AG04450 (cell line): ENCODE measurements around the gene DNAJC5G. TPM values are rescaled to one million over a fixed set of nuclear protein-coding genes. Genes with fewer than 3 reads are reported as not detected.
"Not testable (repeated sequence)": the region's sequence is repeated elsewhere in the genome, so short reads cannot be mapped to it uniquely, and the experiment has no call there.

ENCODE experiments used
- CTCF ChIA-PET: fragments of 300-600, 350-600 bp; formaldehyde crosslinking; extraction: SDS; loops from one replicate; lab custom pipeline; 2022; ENCODE audit warnings: antibody characterized with exemption, inconsistent platforms; lab: Charles Lee
- POLR2A ChIA-PET: fragments of 350-600 bp; formaldehyde crosslinking; extraction: SDS; loops from one replicate; lab custom pipeline; 2021; ENCODE audit warnings: antibody characterized with exemption, inconsistent platforms; lab: Yijun Ruan, JAX
- DNase-seq: peaks from one replicate; pipeline ENCODE4 v3.0.0-alpha.2; 2011; ENCODE audit warnings: low read depth, low spot score
- H3K27ac ChIP-seq: one replicate; pipeline ENCODE4 v1.5.1; 2012; ENCODE audit warnings: low read depth, low read length, control low read depth
- H3K27me3 ChIP-seq: one replicate; pipeline ENCODE4 v1.6.0; 2012; ENCODE audit warnings: low read length; ENCODE audit not compliant: control insufficient read depth, insufficient read depth
- H3K4me3 ChIP-seq: 2 replicates; pipeline ENCODE4 v1.5.1; 2011; ENCODE audit warnings: mild to moderate bottlenecking, low read depth, low read length, control low read depth
- H3K9me3 ChIP-seq: 2 replicates; pipeline ENCODE4 v1.5.1; 2012; ENCODE audit warnings: low read length; ENCODE audit not compliant: control insufficient read depth, insufficient read depth
- CTCF ChIP-seq: IDR thresholded peaks from 2 replicates; pipeline ENCODE4 v1.5.1; 2011; ENCODE audit warnings: low read depth, low read length, control low read depth, inconsistent platforms
- polyA plus RNA-seq: library from polyadenylated mRNA; depleted of rRNA; stranded (reverse); fragments of >200 nt; gene quantifications from 2 replicates; pipeline ENCODE4 v1.2.3, GENCODE V29; 2011

The DNAJC5G gene
- polyA plus RNA-seq, 1 experiment: not detected

DNA sequence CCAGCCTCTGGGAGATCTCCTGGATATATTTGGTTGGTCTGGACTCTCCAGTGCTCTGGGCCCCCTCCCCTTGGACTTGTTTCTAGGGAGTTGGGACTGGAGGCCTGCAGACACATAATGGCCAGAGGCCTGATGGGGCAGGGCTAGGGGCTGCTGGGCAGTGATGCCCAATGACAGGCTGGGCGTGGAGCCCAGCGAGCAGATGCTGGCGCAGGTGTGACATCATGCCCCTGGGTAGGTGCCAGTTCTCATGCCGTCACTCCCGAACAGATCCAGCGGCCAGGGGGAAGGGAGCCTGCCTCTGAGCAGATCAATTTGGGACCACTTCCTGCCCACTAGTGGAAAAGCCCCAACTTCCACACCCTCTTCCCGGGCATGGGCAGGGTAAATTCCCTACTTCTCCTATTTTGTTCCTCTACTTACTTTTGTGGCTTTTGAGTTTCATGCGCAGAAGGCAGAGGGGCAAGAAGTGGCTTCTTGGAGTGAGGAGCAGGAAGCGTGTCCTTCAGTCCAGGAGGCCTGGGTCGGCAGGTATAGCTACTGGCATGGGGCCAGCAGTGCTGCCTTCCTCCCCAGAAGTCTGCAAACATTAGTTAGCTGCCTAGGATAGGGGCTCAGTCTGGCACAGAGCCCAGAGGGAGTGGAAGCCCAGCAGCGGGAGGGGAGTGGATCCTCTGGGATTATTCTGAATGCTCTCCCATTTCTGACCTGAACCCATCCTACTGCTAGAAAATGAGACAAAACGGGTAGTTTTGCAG, 41.6 kb downstream of the DNAJC5G start:
- no peak overlapping the region for H3K4me3 ChIP-seq
- no peaks in the 10 kb centered on the region for H3K27me3 ChIP-seq
- CTCF ChIA-PET: interaction anchor here (1.4 to 3.0 kb wide), 2 partner anchors 13 to 63 kb away, joined by 4 to 19 read pairs; no protein-coding TSS in a partner anchor
- H3K27ac ChIP-seq: no peak overlapping the region
- POLR2A ChIA-PET: no interaction called here
- DNase-seq: no peak
- no peak for TF ChIP-seq CTCF
- no peaks in the 10 kb centered on the region for H3K9me3 ChIP-seq

DNA sequence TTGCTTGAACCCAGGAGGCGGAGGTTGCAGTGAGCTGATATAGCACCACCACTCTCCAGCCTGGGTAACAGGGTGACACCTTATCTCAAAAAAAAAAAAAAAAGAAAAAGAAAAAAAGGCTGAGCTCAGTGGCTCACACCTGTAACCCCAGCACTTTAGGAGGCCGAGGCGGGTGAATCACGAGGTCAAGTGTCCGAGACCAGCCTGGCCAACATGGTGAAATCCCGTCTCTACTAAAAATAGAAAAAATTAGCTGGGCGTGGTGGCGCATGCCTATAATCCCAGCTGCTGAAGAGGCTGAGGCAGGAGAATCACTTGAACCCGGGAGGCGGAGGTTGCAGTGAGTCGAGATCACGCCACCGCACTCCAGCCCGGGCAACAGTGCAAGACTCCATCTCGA, 44.6 kb downstream of the DNAJC5G start:
- CTCF ChIA-PET: interaction anchor here (0.6 kb wide), 2 partner anchors 17 to 363 kb away, joined by 4 read pairs; no protein-coding TSS in a partner anchor
- H3K4me3 ChIP-seq, H3K27ac ChIP-seq, DNase-seq, H3K27me3 ChIP-seq, H3K9me3 ChIP-seq: not testable (repeated sequence)
- POLR2A ChIA-PET: interaction anchor here (0.7 kb wide), 2 partner anchors 235 to 975 kb away, joined by 3 to 4 read pairs; no protein-coding TSS in a partner anchor

- Histone ChIP-seq H3K4me3 (peak overlapping the region; percentile 11), H3K9me3 (no peaks in the 10 kb centered on the region), H3K27ac (peak overlapping the region; percentile 90), H3K27me3 (no peaks in the 10 kb centered on the region)
- peak; percentile 96 for DNase-seq
- CTCF ChIA-PET: interaction anchor here (0.5 to 3.4 kb wide), 5 partner anchors 12 to 309 kb away, joined by 3 to 18 read pairs (median 6); no protein-coding TSS in a partner anchor
- TF ChIP-seq CTCF: peak; percentile 74
- POLR2A ChIA-PET: no interaction called here
Observed at GRCh38 chr2:27320958-27321543, 45.8 kb downstream of the DNAJC5G start.

DNA sequence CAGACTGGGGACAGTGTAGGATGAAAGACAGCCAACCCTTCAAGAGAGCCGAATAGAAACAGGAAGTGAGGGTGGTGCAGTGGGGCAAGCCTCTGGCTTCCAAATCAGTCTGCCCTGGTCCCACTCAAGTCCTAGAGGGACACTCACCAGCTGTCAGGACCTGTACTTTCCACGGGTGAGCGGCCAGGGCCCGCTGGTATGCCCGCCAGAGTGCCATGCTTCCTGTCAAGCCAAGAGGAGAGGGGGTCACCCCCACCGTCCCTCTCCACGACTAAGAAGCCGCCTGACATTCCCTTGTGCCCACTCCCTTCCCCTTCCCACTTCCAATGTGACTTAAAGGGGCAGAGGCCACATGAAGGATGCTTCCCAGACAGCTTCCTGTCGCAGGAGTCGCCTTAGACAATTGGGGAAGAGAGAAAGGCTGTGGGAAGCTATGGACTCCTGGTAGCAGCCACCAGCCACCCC, 47.1 kb downstream of the DNAJC5G start:
- Histone ChIP-seq H3K27me3 (no peaks in the 10 kb centered on the region), H3K9me3 (no peaks in the 10 kb centered on the region), H3K27ac (peak overlapping the region; percentile 95), H3K4me3 (peak overlapping the region; percentile 90)
- CTCF ChIA-PET: interaction anchor here (1.5 to 3.4 kb wide), 2 partner anchors 19 to 35 kb away, joined by 5 to 18 read pairs; partner anchors contain the start of gene GTF3C2
- TF ChIP-seq CTCF: no peak
- DNase-seq: no peak
- POLR2A ChIA-PET: interaction anchor here (0.6 to 2.0 kb wide), 5 partner anchors 10 to 550 kb away, joined by 3 to 9 read pairs (median 3); partner anchors contain the start of gene GTF3C2

DNA sequence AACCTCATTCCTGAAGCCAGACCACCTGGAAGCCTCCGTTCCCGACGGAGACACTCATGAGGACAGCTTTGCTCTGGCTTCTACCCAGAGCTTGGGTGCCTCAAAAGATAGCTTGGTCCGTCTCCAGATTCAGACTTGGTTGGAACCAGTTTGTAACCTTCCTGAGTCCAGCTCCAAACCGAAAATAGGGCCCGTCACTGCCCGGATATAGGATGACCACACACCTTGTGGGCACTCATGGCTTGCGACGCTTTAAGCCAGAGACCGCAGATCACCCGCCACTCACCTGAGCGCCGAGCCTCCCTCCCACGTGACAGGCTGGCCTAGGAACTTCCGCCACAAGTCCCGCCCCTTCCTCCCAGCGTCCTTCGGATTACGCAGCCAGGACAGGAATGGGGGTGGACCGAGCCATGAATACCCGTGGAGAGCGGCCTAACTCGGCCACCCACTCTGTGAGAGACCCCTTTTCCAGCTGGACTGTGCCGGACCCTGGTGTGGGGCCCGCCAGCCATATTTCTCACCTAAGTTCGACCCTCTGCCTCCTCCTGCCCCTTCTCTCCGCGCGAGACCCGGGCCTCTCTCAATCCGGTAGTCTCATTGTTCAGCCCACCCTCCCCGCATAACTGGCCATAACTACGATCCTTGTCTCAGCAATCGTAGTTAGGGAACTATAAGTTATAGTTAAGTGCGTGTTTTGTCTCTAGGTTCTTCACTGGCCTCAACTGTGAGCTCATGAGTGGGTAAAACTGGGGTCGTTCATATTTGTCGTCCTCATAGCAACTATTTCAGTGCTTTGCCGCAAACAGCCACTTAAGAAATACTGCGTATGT, 47.7 kb downstream of the DNAJC5G start, which contains the start of gene MPV17:
Gene MPV17 (minus strand): TSS at position 332 of the 830 bp plus-strand sequence. CDS start 580 bp downstream, outside the sequence.
- TF ChIP-seq CTCF: no peak
- no peaks in the 10 kb centered on the region for H3K27me3 ChIP-seq
- POLR2A ChIA-PET: interaction anchor here (0.6 to 2.0 kb wide), 6 partner anchors 11 to 550 kb away, joined by 3 to 9 read pairs (median 3); partner anchors contain the start of genes GTF3C2 and PREB
- H3K27ac ChIP-seq: peak within 1 kb of the TSS; percentile 95
- H3K9me3 ChIP-seq: no peaks in the 10 kb centered on the region
- H3K4me3 ChIP-seq: peak within 1 kb of the TSS; percentile 90
- peak; percentile 78 for DNase-seq
- CTCF ChIA-PET: interaction anchor here (1.4 to 3.4 kb wide), 3 partner anchors 19 to 43 kb away, joined by 5 to 18 read pairs (median 5); partner anchors contain the start of gene GTF3C2
